GM21786 (cell line): ENCODE measurements around the gene GFRA4.

Source experiments
- ATAC-seq: cut with Tn5 transposase; IDR thresholded peaks from one replicate; pipeline ENCODE4 v1.9.1; 2021; ENCODE audit not compliant: unreplicated experiment

The GFRA4 gene

DNA sequence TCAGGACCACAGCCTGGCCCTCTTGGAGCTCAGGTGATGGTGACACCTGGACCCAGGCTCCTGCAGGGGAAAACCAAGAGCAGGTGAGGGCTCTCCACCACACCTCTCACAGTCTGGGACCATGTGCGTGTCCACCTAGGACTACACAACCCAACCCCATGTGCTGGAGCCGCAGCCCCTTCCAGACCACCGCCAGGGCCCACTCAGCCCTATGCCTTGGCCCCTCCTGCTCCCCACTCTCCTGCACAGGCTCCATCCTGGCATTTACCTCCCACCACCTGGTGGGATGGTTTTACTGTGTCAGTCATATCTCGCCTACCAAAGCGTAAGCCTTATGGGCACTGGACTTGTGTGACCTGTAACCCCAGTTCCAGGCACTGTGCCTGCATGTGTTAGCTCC lies 31.7 kb upstream of the GFRA4 start:
- ATAC-seq = no peak

DNA sequence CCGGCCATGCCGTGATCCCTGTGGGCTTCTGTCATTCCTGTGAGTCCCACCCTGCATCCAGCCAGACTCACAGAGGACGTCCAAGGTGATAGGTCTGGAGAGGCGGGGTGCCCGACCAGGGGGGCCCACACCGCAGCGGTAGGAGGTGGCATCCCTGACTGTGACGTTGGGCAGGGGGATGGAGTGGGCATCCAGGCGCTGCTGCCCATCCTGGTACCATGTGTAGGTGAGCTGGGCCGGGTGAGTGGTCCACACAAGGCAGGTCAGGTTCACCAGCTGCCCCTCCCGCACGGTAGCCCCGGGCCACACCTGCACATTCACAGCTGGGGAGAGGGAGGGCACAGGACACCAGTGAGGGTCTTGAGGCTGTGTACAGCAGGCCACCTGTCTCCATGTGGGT lies 30.2 kb upstream of the GFRA4 start:
- no peak for ATAC-seq

GRCh38 chr20:3692706-3693294 lies 29.6 kb upstream of the GFRA4 start:
- no peak for ATAC-seq

DNA sequence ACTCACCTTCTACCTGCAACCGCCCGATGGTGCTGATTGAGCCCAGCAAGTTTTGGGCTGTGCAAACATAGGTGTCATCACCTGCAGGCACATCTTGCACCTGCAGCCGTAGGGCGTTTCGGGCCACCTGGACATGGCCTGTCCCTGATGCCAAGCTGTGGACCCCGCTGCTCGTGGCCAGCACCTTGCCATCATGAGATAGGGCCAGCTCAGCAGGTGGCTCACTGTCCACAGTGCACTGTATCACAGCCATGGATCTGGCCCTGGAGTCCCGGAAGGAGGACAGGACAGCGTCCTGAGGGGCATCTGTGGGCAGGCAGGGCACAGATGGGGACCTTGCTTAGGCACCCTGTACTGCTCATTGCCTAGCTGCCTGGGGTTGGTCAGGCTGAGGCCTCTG lies 28.7 kb upstream of the GFRA4 start:
- ATAC-seq = no peak

DNA sequence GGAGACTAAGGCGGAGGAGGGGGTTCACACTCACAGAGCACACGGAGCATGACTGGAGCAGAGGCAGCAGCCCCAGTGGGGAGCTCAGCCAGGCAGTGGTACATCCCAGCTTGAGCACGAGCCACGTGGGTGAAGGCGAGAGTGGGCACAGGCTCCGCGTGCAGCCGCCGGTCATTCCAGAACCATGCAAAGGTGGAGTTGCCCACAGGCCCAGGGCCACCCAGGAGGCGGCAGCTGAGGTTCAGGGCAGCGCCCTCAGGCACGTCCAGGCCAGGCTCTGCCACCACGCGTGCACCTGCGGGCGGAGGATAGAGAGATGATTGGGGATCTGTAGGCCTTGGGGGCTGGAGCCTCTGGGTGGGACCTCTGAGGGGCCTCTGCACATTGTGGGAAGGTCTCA lies 28.1 kb upstream of the GFRA4 start:
- ATAC-seq = no peak

DNA sequence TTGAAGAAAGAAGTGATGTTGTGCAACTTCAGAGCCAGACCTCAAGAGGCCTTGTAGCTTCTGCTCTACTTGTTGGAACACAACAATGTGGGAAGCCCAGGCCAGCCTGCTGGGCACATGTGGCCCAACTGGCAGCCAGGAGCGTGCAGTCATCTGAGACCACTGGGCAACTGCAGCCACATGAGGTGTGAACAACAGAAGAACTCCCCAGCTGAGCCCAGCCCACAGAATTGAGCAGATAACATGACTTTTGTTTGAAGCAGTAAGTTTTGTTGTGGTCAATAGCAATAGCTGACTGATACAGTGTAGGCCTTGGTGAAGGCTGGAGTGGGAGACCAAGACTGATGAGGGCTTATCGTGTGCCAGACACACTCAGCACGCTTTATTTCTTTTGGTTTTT lies 27.2 kb upstream of the GFRA4 start:
- no peak for ATAC-seq

GRCh38 chr20:3689978-3690377 lies 26.8 kb upstream of the GFRA4 start:
- ATAC-seq = no peak

GRCh38 chr20:3687655-3688054 lies 24.5 kb upstream of the GFRA4 start:
- ATAC-seq = no peak

DNA sequence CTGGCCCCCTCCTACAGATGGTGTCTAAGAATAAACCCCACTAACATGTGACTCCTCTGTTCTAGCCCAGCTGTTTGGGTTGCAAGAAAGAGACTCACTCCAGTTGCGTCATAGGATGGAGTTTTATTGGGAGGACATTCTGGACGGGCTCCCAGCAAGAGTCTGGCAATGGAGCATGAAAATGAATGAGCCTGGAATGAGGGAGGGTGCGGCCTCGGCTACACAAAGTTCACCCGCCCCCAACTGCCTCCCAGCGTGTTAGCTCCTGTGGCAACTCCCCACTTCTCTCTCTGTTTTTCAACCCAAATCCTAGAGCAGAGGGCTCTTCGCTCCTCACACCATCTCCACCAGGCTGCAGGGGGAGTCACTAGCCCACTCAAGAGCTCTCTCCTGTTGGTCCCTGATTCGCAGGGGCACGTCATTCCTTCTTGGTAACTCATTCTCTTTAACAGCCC lies 23.7 kb upstream of the GFRA4 start:
- ATAC-seq = no peak

DNA sequence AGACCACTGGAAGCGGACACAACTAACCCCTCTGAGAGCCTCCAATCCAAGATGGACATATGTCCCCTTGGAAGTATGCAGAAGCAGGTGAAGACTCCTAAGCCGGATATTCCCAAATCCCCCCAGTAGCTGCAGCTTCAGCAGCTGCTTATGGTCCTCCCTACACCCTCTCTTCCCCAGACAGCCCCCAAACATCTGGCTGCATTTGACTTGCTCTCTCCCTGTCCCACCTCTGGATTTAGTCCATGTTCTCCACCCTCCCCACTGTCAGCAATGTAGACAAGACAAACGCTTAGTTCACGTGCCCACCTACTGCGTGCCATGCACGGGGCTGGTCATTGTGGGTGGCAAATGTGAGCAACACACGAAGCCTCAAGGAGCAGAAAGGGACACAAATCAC lies 23.2 kb upstream of the GFRA4 start:
- ATAC-seq = no peak

DNA sequence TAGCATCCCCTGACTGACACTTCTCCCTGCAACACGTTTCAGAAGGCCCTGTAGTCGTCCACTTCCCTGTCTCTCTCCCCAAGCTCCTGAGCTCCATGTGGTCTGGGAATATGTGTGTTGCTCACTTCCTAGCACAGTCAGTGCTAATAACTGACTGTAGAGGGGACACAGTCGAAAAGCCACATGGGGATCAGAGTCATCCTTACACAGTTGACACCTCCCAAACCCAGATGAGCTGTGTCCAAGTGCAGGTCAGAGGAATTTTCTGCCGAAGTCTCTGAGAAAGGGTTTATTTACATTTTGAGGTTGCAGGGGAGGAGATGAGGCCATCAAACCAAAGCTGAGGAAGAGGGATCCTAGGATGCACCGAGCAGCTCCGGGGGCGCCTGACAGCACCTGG lies 22.1 kb upstream of the GFRA4 start:
- no peak for ATAC-seq

GRCh38 chr20:3681931-3682781 lies 19.0 kb upstream of the GFRA4 start, which contains the start of gene ADAM33:
Gene ADAM33, minus strand, starts transcription at chr20:3682010. Its CDS starts 6 bp downstream, at chr20:3682004.
- ATAC-seq = no peak

DNA sequence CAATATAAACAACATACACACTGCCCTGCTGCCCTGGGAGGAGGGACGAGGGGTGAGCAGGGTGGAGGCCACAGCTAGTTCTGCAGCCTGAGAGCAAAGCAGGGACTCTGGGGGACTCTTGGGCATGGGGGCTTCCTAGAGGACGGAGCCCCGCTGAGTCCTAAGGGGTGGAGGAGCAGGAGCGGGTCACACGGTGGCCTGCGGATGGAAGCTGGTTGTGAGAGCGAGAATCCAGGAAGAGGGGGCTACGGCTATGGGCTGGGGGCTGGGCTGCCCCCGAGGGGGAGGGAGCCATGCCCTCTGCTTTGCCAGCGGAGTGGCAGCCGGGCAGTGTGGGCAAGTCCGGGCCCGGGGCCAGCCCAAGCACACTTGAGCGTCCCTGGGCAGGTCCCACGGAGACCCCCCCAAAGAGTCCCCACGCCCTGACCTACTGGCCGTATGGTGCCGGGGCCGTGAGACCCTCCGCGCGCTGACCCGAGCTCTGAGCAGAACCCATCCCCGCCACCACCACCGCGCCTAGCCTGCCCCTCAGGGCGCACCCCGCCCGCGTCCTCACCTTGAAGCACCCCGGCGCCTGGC lies 18.2 kb upstream of the GFRA4 start:
- no peak for ATAC-seq

GRCh38 chr20:3680701-3681351 lies 17.6 kb upstream of the GFRA4 start:
- no peak for ATAC-seq

DNA sequence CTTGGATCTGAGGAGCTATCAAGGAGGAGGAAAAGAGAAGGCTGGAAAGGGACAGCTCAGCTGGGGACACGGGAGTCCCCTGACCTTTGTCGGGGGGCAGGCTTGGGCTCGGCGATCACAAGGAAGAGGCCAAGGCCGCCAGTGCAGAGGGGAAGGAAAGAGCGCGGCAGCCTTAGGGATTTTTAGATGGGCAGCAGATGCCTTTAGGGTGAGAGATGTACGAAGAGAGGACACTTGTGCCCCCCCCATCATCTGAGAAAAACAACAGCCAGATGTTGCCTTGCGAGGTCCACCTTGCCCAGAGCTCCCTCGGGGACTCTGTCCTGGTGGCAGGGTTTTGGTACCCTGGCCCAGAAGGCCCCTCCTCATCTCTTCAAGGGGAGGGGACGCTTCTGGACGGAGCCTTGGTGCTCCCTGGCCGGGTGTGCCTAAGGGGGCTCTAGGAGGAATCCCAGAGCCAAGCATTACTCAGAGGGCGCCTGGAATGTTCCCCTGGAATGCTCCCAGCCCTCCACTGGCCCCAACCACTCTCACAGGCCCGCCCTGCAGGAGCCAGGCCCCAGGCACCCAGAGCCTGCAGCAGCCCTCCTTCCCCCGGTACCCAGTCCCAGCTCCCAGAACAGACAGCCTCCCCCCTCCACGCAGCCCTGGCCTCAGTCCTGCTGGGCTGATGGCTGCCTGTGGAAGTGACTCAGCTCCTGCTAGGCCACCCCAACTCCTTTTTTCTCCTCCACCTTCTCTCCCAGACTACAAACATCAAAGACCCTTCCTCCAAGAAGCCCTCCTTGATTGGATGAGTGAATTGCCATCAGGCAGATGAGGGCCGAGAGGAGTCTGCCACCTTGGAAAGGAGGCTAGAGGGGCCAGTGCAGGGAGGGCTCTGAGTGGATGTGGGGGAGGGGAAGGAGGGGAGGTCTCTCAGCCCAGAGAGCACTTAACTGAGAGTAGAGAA lies 16.8 kb upstream of the GFRA4 start:
- ATAC-seq = no peak

- ATAC-seq = no peak
These were observed 15.9 kb upstream of the GFRA4 start for GRCh38 chr20:3678856-3679720.

GRCh38 chr20:3678198-3678597 lies 15.0 kb upstream of the GFRA4 start:
- ATAC-seq = no peak

DNA sequence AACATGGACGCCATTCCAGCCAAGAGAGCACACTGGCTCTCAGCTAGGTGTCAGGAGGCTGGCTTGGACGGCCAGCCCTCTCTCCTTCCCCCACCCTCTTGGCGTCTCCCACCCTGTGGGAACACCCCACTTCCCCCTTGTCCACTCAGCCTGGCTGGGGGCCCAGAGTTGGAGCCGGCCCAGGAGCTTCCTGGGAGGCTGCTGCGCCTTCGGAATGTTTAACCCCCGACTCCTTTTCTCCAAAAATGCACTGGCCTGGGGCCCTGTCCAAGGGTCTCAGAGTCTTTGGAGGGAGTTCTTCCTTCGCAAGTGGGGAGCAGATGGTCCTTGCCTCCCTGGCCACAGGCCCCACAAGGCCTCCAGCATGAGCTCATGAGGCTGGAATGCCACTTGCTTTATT lies 14.5 kb upstream of the GFRA4 start:
- no peak for ATAC-seq

DNA sequence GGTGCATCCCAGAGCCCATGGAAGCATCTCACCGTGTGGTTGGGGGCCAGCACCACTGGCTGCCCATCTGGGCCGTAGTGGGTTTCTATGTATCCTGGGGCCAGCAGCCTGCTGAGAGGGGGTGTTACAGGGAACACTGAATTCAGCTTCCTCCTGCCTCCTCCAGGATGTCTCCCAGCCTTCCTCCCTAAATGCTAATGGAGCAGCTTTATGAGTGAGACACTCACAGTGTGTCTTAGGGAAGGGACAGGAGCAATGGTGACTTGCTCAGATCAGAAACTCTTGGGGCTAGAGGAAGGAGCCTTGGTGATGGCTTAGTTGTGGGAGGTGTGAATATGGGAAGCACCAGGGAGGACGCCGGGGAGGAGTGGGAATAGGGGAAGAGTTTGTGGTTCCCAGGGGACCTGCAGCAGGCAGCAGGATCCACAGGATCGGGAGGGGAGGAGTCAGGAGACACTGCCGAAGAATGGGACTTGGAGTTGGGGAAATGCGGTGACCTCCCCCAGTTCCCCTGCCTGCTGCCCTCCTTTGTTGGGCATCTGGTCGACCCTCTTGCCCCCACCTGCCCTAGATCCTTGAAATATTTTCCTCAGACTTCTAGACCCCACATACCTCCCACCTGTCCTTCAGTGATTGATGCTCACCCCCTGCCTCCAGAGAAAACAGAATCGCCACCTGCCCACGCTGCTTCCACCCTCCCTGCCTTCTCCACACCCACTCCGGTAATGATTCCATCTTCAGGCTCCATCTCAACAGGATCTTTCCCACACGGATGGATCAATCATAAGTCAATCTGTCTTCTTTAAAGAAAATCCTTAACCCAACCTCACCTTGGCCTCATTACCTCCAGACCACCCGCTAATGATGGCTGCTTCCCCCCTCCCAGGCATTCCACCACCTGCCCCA lies 12.0 kb upstream of the GFRA4 start:
- no peak for ATAC-seq
